NB4 (cell line): Measurements from ENCODE around the gene FERMT2.

Source experiments
- POLR2A ChIP-seq: IDR thresholded peaks from 2 replicates; pipeline ENCODE4 v1.6.1; 2011; ENCODE audit warnings: mild to moderate bottlenecking; ENCODE audit not compliant: insufficient read length; ENCODE audit errors: extremely low read depth
- TF ChIP-seq, protein P1 (sequence below): IDR thresholded peaks from one replicate; pipeline ENCODE4 v1.5.1; 2012; ENCODE audit warnings: low read depth, low read length

- TF ChIP-seq, protein P1, sequence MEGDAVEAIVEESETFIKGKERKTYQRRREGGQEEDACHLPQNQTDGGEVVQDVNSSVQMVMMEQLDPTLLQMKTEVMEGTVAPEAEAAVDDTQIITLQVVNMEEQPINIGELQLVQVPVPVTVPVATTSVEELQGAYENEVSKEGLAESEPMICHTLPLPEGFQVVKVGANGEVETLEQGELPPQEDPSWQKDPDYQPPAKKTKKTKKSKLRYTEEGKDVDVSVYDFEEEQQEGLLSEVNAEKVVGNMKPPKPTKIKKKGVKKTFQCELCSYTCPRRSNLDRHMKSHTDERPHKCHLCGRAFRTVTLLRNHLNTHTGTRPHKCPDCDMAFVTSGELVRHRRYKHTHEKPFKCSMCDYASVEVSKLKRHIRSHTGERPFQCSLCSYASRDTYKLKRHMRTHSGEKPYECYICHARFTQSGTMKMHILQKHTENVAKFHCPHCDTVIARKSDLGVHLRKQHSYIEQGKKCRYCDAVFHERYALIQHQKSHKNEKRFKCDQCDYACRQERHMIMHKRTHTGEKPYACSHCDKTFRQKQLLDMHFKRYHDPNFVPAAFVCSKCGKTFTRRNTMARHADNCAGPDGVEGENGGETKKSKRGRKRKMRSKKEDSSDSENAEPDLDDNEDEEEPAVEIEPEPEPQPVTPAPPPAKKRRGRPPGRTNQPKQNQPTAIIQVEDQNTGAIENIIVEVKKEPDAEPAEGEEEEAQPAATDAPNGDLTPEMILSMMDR, result no peak
- TF ChIP-seq POLR2A, result no peak
Measured at GRCh38 chr14:52825085-52825484, 125.8 kb downstream of the FERMT2 start.
